HCT116 (cell line): ENCODE measurements around the gene PTPN23. TPM values are rescaled to one million over a fixed set of nuclear protein-coding genes. Genes with fewer than 3 reads are reported as not detected.

ENCODE experiments used
- ATAC-seq: fragments of 200-7000 bp; cut with Tn5 transposase; 2 replicates; pipeline ENCODE4 v1.9.1; 2020; ENCODE audit warnings: mild to moderate bottlenecking, moderate library complexity
- BruUV-seq: library from RNA; stranded (reverse); fragments of 400-500 nt; replicated peaks from 2 replicates; lab custom pipeline; 2021; lab: Mats Ljungman, UMichigan
- CTCF ChIA-PET: fragments of 300-600 bp; sonication (Branson Sonifier 250); formaldehyde crosslinking; loops from one replicate; lab custom pipeline; 2021; ENCODE audit warnings: antibody characterized with exemption; lab: Charles Lee
- POLR2A ChIA-PET: fragments of 300-600, 350-600 bp; sonication (Branson Sonifier 250); formaldehyde crosslinking; loops from one replicate; lab custom pipeline; 2021; ENCODE audit warnings: antibody characterized with exemption; lab: Charles Lee
- RAD21 ChIA-PET, 2 experiments: fragments of 300-600 bp; sonication (Branson Sonifier 250); formaldehyde crosslinking; loops; one replicate each; lab custom pipeline; 2023; ENCODE audit warnings: low total read pairs in 2 of 2; ENCODE audit not compliant: uncharacterized antibody in 2 of 2, unreplicated experiment in 2 of 2, low non-redundant PET in 1 of 2; lab: Charles Lee
- DNase-seq: peaks from one replicate; pipeline ENCODE4 v3.0.0-alpha.2; 2010; ENCODE audit warnings: low read depth, low spot score
- H2AFZ ChIP-seq: fragments of 200-600 bp; shearing (Covaris generic), sonication (generic); 2 replicates; pipeline ENCODE4 v1.6.1; 2017; ENCODE audit warnings: low read depth, mixed run types, mixed read lengths, antibody characterized with exemption, low read length; ENCODE audit not compliant: poor library complexity, severe bottlenecking
- H3K27ac ChIP-seq: 2 replicates; pipeline ENCODE4 v1.5.1; 2012; ENCODE audit warnings: low read depth, low read length
- H3K27me3 ChIP-seq: fragments of 200-600 bp; sonication (generic); 2 replicates; pipeline ENCODE4 v1.6.1; 2016; ENCODE audit warnings: mixed run types, low read length, mixed read lengths; ENCODE audit not compliant: insufficient read depth
- H3K36me3 ChIP-seq, 2 experiments: fragments of 200-500 bp in 1 of 2; fragments of 200-600 bp in 1 of 2; sonication (Bioruptor generic) in 1 of 2; sonication (generic) in 1 of 2; 2 replicates each; pipeline versions ENCODE4 v1.5.1 to v1.6.1; 2014 to 2016; ENCODE audit warnings: low read length in 2 of 2, inconsistent platforms in 1 of 2, mixed read lengths in 1 of 2, mixed run types in 1 of 2; ENCODE audit not compliant: insufficient read depth in 2 of 2, control insufficient read depth in 1 of 2
- H3K4me1 ChIP-seq, 2 experiments: fragments of 200-600 bp in 1 of 2; sonication (generic) in 1 of 2; 2 replicates each; pipeline versions ENCODE4 v1.5.1 to v1.6.1; 2012 to 2017; ENCODE audit warnings: low read length in 2 of 2, inconsistent platforms in 1 of 2, mild to moderate bottlenecking in 1 of 2, mixed read lengths in 1 of 2, mixed run types in 1 of 2, moderate library complexity in 1 of 2; ENCODE audit not compliant: insufficient read depth in 2 of 2, control insufficient read depth in 1 of 2
- H3K4me2 ChIP-seq: fragments of 200-600 bp; sonication (generic); 2 replicates; pipeline ENCODE4 v1.6.1; 2017; ENCODE audit warnings: mixed run types, low read length, mixed read lengths
- H3K4me3 ChIP-seq, 2 experiments: fragments of 200-600 bp in 1 of 2; sonication (generic) in 1 of 2; replicated peaks in 1 of 2; 2 replicates each; pipeline ENCODE4 v1.5.1; 2011 to 2016; ENCODE audit warnings: low read length in 2 of 2, control low read depth in 1 of 2, low read depth in 1 of 2, mild to moderate bottlenecking in 1 of 2, mixed read lengths in 1 of 2, mixed run types in 1 of 2
- H3K79me2 ChIP-seq: fragments of 200-600 bp; sonication (generic); 2 replicates; pipeline ENCODE4 v1.6.1; 2017; ENCODE audit warnings: mild to moderate bottlenecking, mixed run types, low read length, moderate library complexity, mixed read lengths; ENCODE audit not compliant: insufficient read depth
- H3K9ac ChIP-seq: fragments of 200-600 bp; sonication (generic); 2 replicates; pipeline ENCODE4 v1.6.1; 2016; ENCODE audit warnings: low read length, mixed read lengths
- H3K9me2 ChIP-seq: fragments of 200-600 bp; sonication (generic), shearing (Covaris generic); 2 replicates; pipeline ENCODE4 v1.6.1; 2017; ENCODE audit warnings: mixed run types, mild to moderate bottlenecking, moderate library complexity; ENCODE audit not compliant: insufficient read depth
- H3K9me3 ChIP-seq, 2 experiments: fragments of 200-500 bp in 1 of 2; fragments of 200-600 bp in 1 of 2; sonication (Bioruptor generic) in 1 of 2; sonication (generic) in 1 of 2; 2 replicates each; pipeline ENCODE4 v1.6.1; 2014 to 2017; ENCODE audit warnings: low read length in 2 of 2, mixed read lengths in 2 of 2, inconsistent platforms in 1 of 2, low read depth in 1 of 2, mild to moderate bottlenecking in 1 of 2, mixed run types in 1 of 2, moderate library complexity in 1 of 2; ENCODE audit not compliant: control insufficient read depth in 1 of 2, insufficient read depth in 1 of 2
- H4K20me1 ChIP-seq: fragments of 200-600 bp; sonication (generic), shearing (Covaris generic); 2 replicates; pipeline ENCODE4 v1.6.1; 2017; ENCODE audit warnings: mixed run types, mild to moderate bottlenecking, moderate library complexity; ENCODE audit not compliant: insufficient read depth
- ATF3 ChIP-seq: IDR thresholded peaks from 2 replicates; pipeline ENCODE4 v1.6.1; 2012
- CBX3 ChIP-seq: IDR thresholded peaks from 2 replicates; pipeline ENCODE4 v1.6.1; 2012; ENCODE audit warnings: low read depth
- CEBPB ChIP-seq: IDR thresholded peaks from 2 replicates; pipeline ENCODE4 v1.6.1; 2012; ENCODE audit warnings: low read depth
- CTCF ChIP-seq, 3 experiments: fragments of 200-600 bp in 1 of 3; sonication (generic) in 1 of 3; IDR thresholded peaks in 2 of 3; conservative IDR thresholded peaks in 1 of 3; 2 replicates each; pipeline ENCODE4 v1.5.1; 2012 to 2017; ENCODE audit warnings: low read depth in 2 of 3, low read length in 2 of 3, antibody characterized with exemption in 1 of 3, borderline replicate concordance in 1 of 3, control low read depth in 1 of 3, mild to moderate bottlenecking in 1 of 3, mixed read lengths in 1 of 3, mixed run types in 1 of 3, moderate library complexity in 1 of 3; ENCODE audit not compliant: insufficient read depth in 1 of 3
- ELF1 ChIP-seq: IDR thresholded peaks from 2 replicates; pipeline ENCODE4 v1.6.1; 2012; ENCODE audit warnings: low read depth, borderline replicate concordance
- EZH2 ChIP-seq: fragments of 200-600 bp; sonication (generic); IDR thresholded peaks from 2 replicates; pipeline ENCODE4 v1.6.1; 2017; ENCODE audit warnings: antibody characterized with exemption, mixed run types
- EZH2phosphoT487 ChIP-seq: fragments of 200-600 bp; IDR thresholded peaks from 2 replicates; pipeline ENCODE4 v1.6.1; 2018; ENCODE audit warnings: antibody characterized with exemption, borderline replicate concordance
- FOSL1 ChIP-seq: IDR thresholded peaks from 2 replicates; pipeline ENCODE4 v1.6.1; 2012; ENCODE audit warnings: low read depth
- MAX ChIP-seq: IDR thresholded peaks from 2 replicates; pipeline ENCODE4 v1.6.1; 2012
- POLR2A ChIP-seq: IDR thresholded peaks from 2 replicates; pipeline ENCODE4 v1.7.0; 2011; ENCODE audit warnings: borderline replicate concordance; ENCODE audit not compliant: insufficient read depth, insufficient read length; ENCODE audit errors: extremely low read depth
- RAD21 ChIP-seq: IDR thresholded peaks from 2 replicates; pipeline ENCODE4 v1.6.1; 2012; ENCODE audit warnings: low read depth, mild to moderate bottlenecking
- SIN3A ChIP-seq: IDR thresholded peaks from 2 replicates; pipeline ENCODE4 v1.6.1; 2012; ENCODE audit warnings: low read depth
- SP1 ChIP-seq: IDR thresholded peaks from 2 replicates; pipeline ENCODE4 v1.6.1; 2012; ENCODE audit warnings: low read depth
- SRF ChIP-seq: IDR thresholded peaks from 2 replicates; pipeline ENCODE4 v1.6.1; 2012; ENCODE audit warnings: low read depth
- TCF7L2 ChIP-seq: IDR thresholded peaks from 2 replicates; pipeline ENCODE4 v1.7.0; 2011; ENCODE audit warnings: borderline replicate concordance, inconsistent platforms; ENCODE audit not compliant: insufficient read depth, insufficient read length; ENCODE audit errors: extremely low read depth
- YY1 ChIP-seq: IDR thresholded peaks from 2 replicates; pipeline ENCODE4 v1.6.1; 2011; ENCODE audit warnings: low read length, low read depth, moderate library complexity, mild to moderate bottlenecking; ENCODE audit not compliant: insufficient replicate concordance; ENCODE audit errors: extremely low read depth
- ZBTB33 ChIP-seq: IDR thresholded peaks from 2 replicates; pipeline ENCODE4 v1.6.1; 2011; ENCODE audit warnings: mild to moderate bottlenecking, low read length, moderate library complexity; ENCODE audit not compliant: insufficient replicate concordance; ENCODE audit errors: extremely low read depth
- ZFX ChIP-seq: fragments of 450-650 bp; IDR thresholded peaks from 2 replicates; pipeline ENCODE4 v1.6.1; 2017
- ZNF274 ChIP-seq: fragments of 200-500 bp; sonication (Bioruptor generic); IDR thresholded peaks from 2 replicates; pipeline ENCODE4 v1.6.1; 2014; ENCODE audit warnings: mild to moderate bottlenecking, low read depth, low read length, inconsistent platforms
- intact Hi-C: fragments of 100-400 bp; cut with micrococcal nuclease; formaldehyde crosslinking; loops from 2 replicates; pipeline ENCODE4 v1.10.0; 2022
- total RNA-seq: library from RNA; stranded (reverse); gene quantifications from one replicate; pipeline ENCODE4 v1.2.1, GENCODE V29; 2021; ENCODE audit not compliant: unreplicated experiment

PTPN23 gene
- total RNA-seq, 1 experiment from 2014 or later = 56.5 TPM

- Histone ChIP-seq H3K36me3 (peaks cover 5 to 9% of the 10 kb centered on the region in 2 experiments; a peak in 3 of 4 replicates), H3K4me3 (no peak overlapping the region), H3K79me2 (peaks cover 4% of the 10 kb centered on the region; the same call in 1 of the 2 replicates), H3K27ac (no peak overlapping the region), H3K4me2 (no peak overlapping the region), H4K20me1 (peaks cover 5% of the 10 kb centered on the region; the same call in 1 of the 2 replicates), H3K4me1 (peaks cover 7 to 8% of the 10 kb centered on the region in 2 experiments; a peak in 2 of 4 replicates), H3K9ac (no peak overlapping the region), H3K9me2 (no peaks in the 10 kb centered on the region), H2AFZ (no peak overlapping the region), H3K27me3 (no peaks in the 10 kb centered on the region), H3K9me3 (no peaks in the 10 kb centered on the region)
- BruUV-seq = no TSS peak
- POLR2A ChIA-PET = no interaction called here
- intact Hi-C loops = no loop called here
- DNase-seq (no peak), ATAC-seq (no peak)
- CTCF ChIA-PET = interaction anchor here (2.1 kb wide), 1 partner anchor 8 kb away, joined by 6 read pairs; no protein-coding TSS in a partner anchor
- RAD21 ChIA-PET = no interaction called here
- TF ChIP-seq YY1 (no peak), CTCF (IDR thresholded peaks at IDR 0.05 in 2 of 3, conservative IDR thresholded peaks at IDR 0.05 in 1 of 3; ENCODE audit: borderline replicate concordance in 1 of 3, insufficient read depth in 1 of 3, low read depth in 2 of 3, low read length in 2 of 3) (no peak), ZNF274 (no peak), CEBPB (no peak), RAD21 (no peak), ZFX (no peak), ATF3 (no peak), SP1 (no peak), SIN3A (no peak), ZBTB33 (no peak), TCF7L2 (no peak), ELF1 (no peak), CBX3 (no peak), MAX (no peak), SRF (no peak), EZH2 (no peak), POLR2A (no peak), FOSL1 (no peak), EZH2phosphoT487 (no peak)
Measured at GRCh38 chr3:47429476-47430270, 48.9 kb downstream of the PTPN23 start.
